ENCODE measurements around the gene TMPRSS3.

The TMPRSS3 gene

DNA sequence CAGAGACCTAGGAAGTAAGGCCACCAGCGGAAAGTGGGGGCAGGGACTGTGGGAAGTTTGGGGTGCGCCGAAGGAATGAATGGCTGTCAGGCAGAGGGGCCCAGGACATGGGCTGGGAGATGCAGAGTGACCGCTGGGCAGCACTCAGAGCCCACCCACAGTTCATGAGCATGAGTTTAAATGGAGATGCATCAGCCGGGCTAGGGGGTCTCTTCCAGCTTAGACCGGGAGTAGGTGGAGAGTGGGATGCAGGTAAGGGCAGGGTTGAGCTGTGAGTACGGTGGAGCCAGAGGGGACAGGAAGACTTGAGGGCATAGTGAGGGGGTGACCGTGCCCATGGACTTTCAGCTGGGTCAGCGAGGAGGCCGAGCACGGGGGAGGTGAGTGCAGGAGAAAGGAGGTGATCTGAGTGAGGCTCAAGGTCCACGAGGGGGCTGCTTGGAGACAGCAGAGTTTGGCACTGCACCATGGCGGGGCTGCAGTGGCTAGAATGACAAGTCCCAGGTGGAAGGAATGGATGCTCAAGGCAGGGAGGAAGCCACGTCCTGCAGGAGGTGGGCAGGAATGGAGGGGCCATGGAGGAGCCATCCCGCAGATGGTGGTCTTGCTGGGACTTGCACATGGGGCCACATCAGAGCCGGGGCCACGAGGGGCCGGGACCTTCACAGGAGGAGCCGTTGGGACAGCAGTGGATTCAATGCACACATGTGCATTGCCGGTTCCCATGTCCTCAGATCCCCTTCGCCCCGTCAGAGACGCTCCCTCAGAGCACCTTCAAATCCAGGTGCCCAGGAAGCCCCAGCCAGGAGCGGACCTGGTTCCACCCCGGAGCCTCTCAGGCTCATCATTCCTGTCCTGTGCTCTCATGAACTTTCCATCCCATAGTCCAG lies 42.7 kb upstream of the TMPRSS3 start:
- DNase-seq (ENCODE audit: insufficient read length, low spot score) = no peak
- no peak for FAIRE-seq
- TF ChIP-seq PAX5 (IDR thresholded peaks at IDR 0.05; ENCODE audit: insufficient read depth, low read length, severe bottlenecking) (no peak), POLR2A (IDR thresholded peaks at IDR 0.05; ENCODE audit: low read depth, low read length) (no peak), POU2F2 (IDR thresholded peaks at IDR 0.05; ENCODE audit: low read depth, low read length) (no peak), POLR2AphosphoS5 (IDR thresholded peaks at IDR 0.05; ENCODE audit: low read depth, low read length) (no peak), TAF1 (IDR thresholded peaks at IDR 0.05; ENCODE audit: low read depth, low read length) (no peak), SPI1 (IDR thresholded peaks at IDR 0.05; ENCODE audit: low read depth, low read length) (no peak)

GRCh38 chr21:42437786-42438185 lies 41.9 kb upstream of the TMPRSS3 start:
- FAIRE-seq (no peak), DNase-seq (ENCODE audit: insufficient read length, low spot score) (no peak)
- TF ChIP-seq PAX5 (IDR thresholded peaks at IDR 0.05; ENCODE audit: insufficient read depth, low read length, severe bottlenecking) (no peak), SPI1 (IDR thresholded peaks at IDR 0.05; ENCODE audit: low read depth, low read length) (no peak), POLR2A (IDR thresholded peaks at IDR 0.05; ENCODE audit: low read depth, low read length) (no peak), POU2F2 (IDR thresholded peaks at IDR 0.05; ENCODE audit: low read depth, low read length) (no peak), TAF1 (IDR thresholded peaks at IDR 0.05; ENCODE audit: low read depth, low read length) (no peak), POLR2AphosphoS5 (IDR thresholded peaks at IDR 0.05; ENCODE audit: low read depth, low read length) (no peak)

DNA sequence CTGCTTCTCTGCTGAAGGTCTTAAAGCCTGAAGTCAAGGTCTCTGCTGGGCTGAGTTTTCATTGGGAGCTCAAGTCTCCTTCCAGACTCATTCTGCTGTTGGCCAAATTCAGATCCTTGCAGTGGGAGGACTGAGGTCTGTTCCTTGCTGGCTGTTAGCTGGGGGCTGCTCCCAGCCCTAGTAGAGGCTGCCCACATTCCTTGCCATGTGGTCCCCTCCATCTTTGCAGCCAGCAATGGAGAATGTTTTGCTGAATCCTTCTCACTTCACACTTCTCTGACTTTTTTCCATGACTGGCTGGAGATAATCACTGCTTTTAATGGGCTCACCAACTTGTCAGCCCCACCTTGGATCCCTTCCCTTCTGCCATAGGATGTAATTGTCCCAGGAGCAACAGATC lies 41.1 kb upstream of the TMPRSS3 start:
- no peak for FAIRE-seq
- DNase-seq (ENCODE audit: insufficient read length, low spot score) = no peak
- TF ChIP-seq TAF1 (IDR thresholded peaks at IDR 0.05; ENCODE audit: low read depth, low read length) = no peak
- TF ChIP-seq POLR2AphosphoS5 (IDR thresholded peaks at IDR 0.05; ENCODE audit: low read depth, low read length) = no peak
- TF ChIP-seq PAX5 (IDR thresholded peaks at IDR 0.05; ENCODE audit: insufficient read depth, low read length, severe bottlenecking) = no peak
- no peak for TF ChIP-seq POLR2A (IDR thresholded peaks at IDR 0.05; ENCODE audit: low read depth, low read length)
- TF ChIP-seq POU2F2 (IDR thresholded peaks at IDR 0.05; ENCODE audit: low read depth, low read length) = no peak

DNA sequence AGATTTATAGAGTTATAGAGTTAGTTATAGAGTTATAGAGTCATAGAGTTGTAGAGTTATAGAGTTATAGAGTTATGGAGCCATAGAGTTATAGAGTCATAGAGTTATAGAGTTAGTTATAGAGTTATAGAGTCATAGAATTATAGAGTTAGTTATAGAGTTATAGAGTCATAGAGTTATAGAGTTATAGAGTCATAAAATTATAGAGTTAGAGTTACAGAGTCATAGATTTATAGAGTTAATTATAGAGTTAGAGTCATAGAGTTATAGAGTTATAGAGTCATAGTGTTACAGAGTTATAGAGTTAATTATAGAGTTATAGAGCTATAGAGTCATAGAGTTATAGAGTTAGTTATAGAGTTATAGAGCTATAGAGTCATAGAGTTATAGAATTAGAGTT lies 40.0 kb upstream of the TMPRSS3 start:
- no peak for DNase-seq (ENCODE audit: insufficient read length, low spot score)
- no peak for TF ChIP-seq POU2F2 (IDR thresholded peaks at IDR 0.05; ENCODE audit: low read depth, low read length)
- TF ChIP-seq POLR2A (IDR thresholded peaks at IDR 0.05; ENCODE audit: low read depth, low read length) = no peak
- TF ChIP-seq SPI1 (IDR thresholded peaks at IDR 0.05; ENCODE audit: low read depth, low read length) = no peak
- FAIRE-seq = no peak

- FAIRE-seq = no peak
- TF ChIP-seq POU2F2 (IDR thresholded peaks at IDR 0.05; ENCODE audit: low read depth, low read length) (no peak), POLR2AphosphoS5 (IDR thresholded peaks at IDR 0.05; ENCODE audit: low read depth, low read length) (no peak), POLR2A (IDR thresholded peaks at IDR 0.05; ENCODE audit: low read depth, low read length) (no peak), TAF1 (IDR thresholded peaks at IDR 0.05; ENCODE audit: low read depth, low read length) (no peak), PAX5 (IDR thresholded peaks at IDR 0.05; ENCODE audit: insufficient read depth, low read length, severe bottlenecking) (no peak), SPI1 (IDR thresholded peaks at IDR 0.05; ENCODE audit: low read depth, low read length) (no peak)
- DNase-seq (ENCODE audit: insufficient read length, low spot score) = no peak
These were observed 39.5 kb upstream of the TMPRSS3 start for GRCh38 chr21:42435401-42435800.

- TF ChIP-seq TAF1 (IDR thresholded peaks at IDR 0.05; ENCODE audit: low read depth, low read length) = no peak
- TF ChIP-seq PAX5 (IDR thresholded peaks at IDR 0.05; ENCODE audit: insufficient read depth, low read length, severe bottlenecking) = no peak
- no peak for TF ChIP-seq POLR2AphosphoS5 (IDR thresholded peaks at IDR 0.05; ENCODE audit: low read depth, low read length)
- DNase-seq (ENCODE audit: insufficient read length, low spot score) (no peak), FAIRE-seq (no peak)
These were observed 39.0 kb upstream of the TMPRSS3 start for GRCh38 chr21:42434884-42435283.

GRCh38 chr21:42433946-42434551 lies 38.2 kb upstream of the TMPRSS3 start:
- FAIRE-seq (no peak), DNase-seq (ENCODE audit: insufficient read length, low spot score) (no peak)
- TF ChIP-seq POU2F2 (IDR thresholded peaks at IDR 0.05; ENCODE audit: low read depth, low read length) (no peak), PAX5 (IDR thresholded peaks at IDR 0.05; ENCODE audit: insufficient read depth, low read length, severe bottlenecking) (no peak), TAF1 (IDR thresholded peaks at IDR 0.05; ENCODE audit: low read depth, low read length) (no peak), SPI1 (IDR thresholded peaks at IDR 0.05; ENCODE audit: low read depth, low read length) (no peak), POLR2A (IDR thresholded peaks at IDR 0.05; ENCODE audit: low read depth, low read length) (no peak), POLR2AphosphoS5 (IDR thresholded peaks at IDR 0.05; ENCODE audit: low read depth, low read length) (no peak)

DNA sequence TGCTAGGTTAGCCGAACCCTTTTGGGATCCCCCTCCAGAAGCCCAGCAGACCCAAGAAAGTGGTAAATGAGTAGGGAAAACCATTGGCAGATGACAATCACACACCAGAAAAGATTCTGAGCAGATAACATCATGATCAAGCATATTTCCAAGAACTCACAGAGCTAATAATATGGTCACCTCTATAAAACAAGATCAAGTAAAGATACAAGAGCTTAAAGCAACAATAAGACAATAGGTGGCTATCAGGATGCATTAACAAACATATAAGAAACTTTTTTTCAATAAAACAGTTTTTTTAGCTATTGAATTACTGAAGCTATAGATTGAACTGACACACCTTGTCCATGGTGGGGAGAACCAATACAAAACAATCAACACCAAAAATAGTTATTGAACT lies 36.8 kb upstream of the TMPRSS3 start:
- DNase-seq (ENCODE audit: insufficient read length, low spot score) = no peak
- TF ChIP-seq SPI1 (IDR thresholded peaks at IDR 0.05; ENCODE audit: low read depth, low read length) = no peak
- TF ChIP-seq PAX5 (IDR thresholded peaks at IDR 0.05; ENCODE audit: insufficient read depth, low read length, severe bottlenecking) = no peak
- no peak for TF ChIP-seq TAF1 (IDR thresholded peaks at IDR 0.05; ENCODE audit: low read depth, low read length)
- no peak for TF ChIP-seq POU2F2 (IDR thresholded peaks at IDR 0.05; ENCODE audit: low read depth, low read length)
- TF ChIP-seq POLR2AphosphoS5 (IDR thresholded peaks at IDR 0.05; ENCODE audit: low read depth, low read length) = no peak
- no peak for TF ChIP-seq POLR2A (IDR thresholded peaks at IDR 0.05; ENCODE audit: low read depth, low read length)
- FAIRE-seq = no peak

- no peak for TF ChIP-seq POU2F2 (IDR thresholded peaks at IDR 0.05; ENCODE audit: low read depth, low read length)
- no peak for TF ChIP-seq POLR2A (IDR thresholded peaks at IDR 0.05; ENCODE audit: low read depth, low read length)
- TF ChIP-seq TAF1 (IDR thresholded peaks at IDR 0.05; ENCODE audit: low read depth, low read length) = no peak
- no peak for TF ChIP-seq PAX5 (IDR thresholded peaks at IDR 0.05; ENCODE audit: insufficient read depth, low read length, severe bottlenecking)
- TF ChIP-seq POLR2AphosphoS5 (IDR thresholded peaks at IDR 0.05; ENCODE audit: low read depth, low read length) = no peak
- no peak for TF ChIP-seq SPI1 (IDR thresholded peaks at IDR 0.05; ENCODE audit: low read depth, low read length)
- DNase-seq (ENCODE audit: insufficient read length, low spot score) (no peak), FAIRE-seq (no peak)
These were observed 35.3 kb upstream of the TMPRSS3 start for GRCh38 chr21:42431196-42431595.
